OCI-M2 (cell line): ENCODE results near the gene C2orf69.

Experiments used
- DNase-seq: peaks from one replicate; lab custom pipeline; 2025; ENCODE audit not compliant: unreplicated experiment; lab: John Stamatoyannopoulos, UW

The C2orf69 gene

GRCh38 chr2:199914372-199914958 is 3.4 kb downstream of the C2orf69 start:
- DNase-seq, result no peak

GRCh38 chr2:199916980-199917379 is 5.9 kb downstream of the C2orf69 start:
- DNase-seq, result no peak

GRCh38 chr2:199922856-199923255 is 11.8 kb downstream of the C2orf69 start:
- DNase-seq, result no peak

GRCh38 chr2:199923924-199924323 is 12.8 kb downstream of the C2orf69 start:
- DNase-seq, result no peak

GRCh38 chr2:199926806-199927205 is 15.7 kb downstream of the C2orf69 start:
- no peak for DNase-seq

GRCh38 chr2:199928226-199928625 is 17.1 kb downstream of the C2orf69 start:
- DNase-seq, result no peak

- DNase-seq, result no peak
These were observed 17.5 kb downstream of the C2orf69 start for GRCh38 chr2:199928626-199929025.

GRCh38 chr2:199929262-199929661 is 18.2 kb downstream of the C2orf69 start:
- DNase-seq, result no peak

- DNase-seq, result no peak
These were observed 21.3 kb downstream of the C2orf69 start for GRCh38 chr2:199932312-199932855.

GRCh38 chr2:199933466-199933865 is 22.4 kb downstream of the C2orf69 start:
- no peak for DNase-seq

- DNase-seq, result no peak
These were observed 25.5 kb downstream of the C2orf69 start for GRCh38 chr2:199936554-199936953.

- DNase-seq, result no peak
These were observed 29.3 kb downstream of the C2orf69 start for GRCh38 chr2:199940373-199940772.

- DNase-seq, result no peak
These were observed 32.3 kb downstream of the C2orf69 start for GRCh38 chr2:199943373-199943772.

GRCh38 chr2:199946196-199946595 is 35.1 kb downstream of the C2orf69 start:
- DNase-seq, result no peak

GRCh38 chr2:199946836-199947235 is 35.7 kb downstream of the C2orf69 start:
- DNase-seq, result no peak

GRCh38 chr2:199950396-199950795 is 39.3 kb downstream of the C2orf69 start:
- no peak for DNase-seq

- no peak for DNase-seq
These were observed 39.9 kb downstream of the C2orf69 start for GRCh38 chr2:199951023-199951422.

- no peak for DNase-seq
These were observed 43.9 kb downstream of the C2orf69 start for GRCh38 chr2:199955007-199955338.

- DNase-seq, result peak; percentile 50
These were observed 44.4 kb downstream of the C2orf69 start, which contains the start of the genes MAIP1 and TYW5 for GRCh38 chr2:199955339-199956061. TSS of gene MAIP1 (plus strand) at chr2:199955582. CDS start at chr2:199955799, 217 bp downstream. TSS of gene TYW5 (minus strand) at chr2:199955491. CDS start at chr2:199955470, 21 bp downstream.

GRCh38 chr2:199956062-199956380 is 44.9 kb downstream of the C2orf69 start:
- DNase-seq, result no peak

- DNase-seq, result no peak
These were observed 46.9 kb downstream of the C2orf69 start for GRCh38 chr2:199958014-199958413.

- no peak for DNase-seq
These were observed 51.1 kb downstream of the C2orf69 start for GRCh38 chr2:199962203-199962602.

GRCh38 chr2:199966405-199966804 is 55.3 kb downstream of the C2orf69 start:
- no peak for DNase-seq
